HL-60/S4 (cell line): ENCODE data around the gene SMYD4.
"Not testable (repeated sequence)": the region's sequence is repeated elsewhere in the genome, so short reads cannot be mapped to it uniquely, and the experiment has no call there.

Source experiments
- in situ Hi-C: fragments of 300-500 bp; cut with MboI; formaldehyde crosslinking; loops from 2 replicates; pipeline ENCODE4 v1.14.3; 2022; ENCODE audit warnings: low sequenced_read_pairs

SMYD4 gene

GRCh38 chr17:1829592-1830257 is at the start of gene SMYD4, which contains the start of gene RPA1:
TSS of gene SMYD4 (minus strand) at chr17:1829902. CDS start at chr17:1827994, 1,908 bp downstream.
TSS of gene RPA1 (plus strand) at chr17:1830005. CDS start at chr17:1830094, 89 bp downstream.
- in situ Hi-C loops = no loop called here

GRCh38 chr17:1878419-1879121 is 48.9 kb upstream of the SMYD4 start:
- in situ Hi-C loops = no loop called here

GRCh38 chr17:1875597-1875996 is 45.9 kb upstream of the SMYD4 start:
- in situ Hi-C loops = no loop called here

- in situ Hi-C loops = no loop called here
Measured at GRCh38 chr17:1873418-1873817, 43.7 kb upstream of the SMYD4 start.

- in situ Hi-C loops = no loop called here
Measured at GRCh38 chr17:1872976-1873375, 43.3 kb upstream of the SMYD4 start.

- in situ Hi-C loops = no loop called here
Measured at GRCh38 chr17:1872254-1872653, 42.6 kb upstream of the SMYD4 start.

GRCh38 chr17:1871756-1872155 is 42.1 kb upstream of the SMYD4 start:
- in situ Hi-C loops = no loop called here

GRCh38 chr17:1870592-1870991 is 40.9 kb upstream of the SMYD4 start:
- in situ Hi-C loops = no loop called here

GRCh38 chr17:1868090-1868489 is 38.4 kb upstream of the SMYD4 start:
- in situ Hi-C loops = no loop called here

- in situ Hi-C loops = no loop called here
Measured at GRCh38 chr17:1867307-1867706, 37.6 kb upstream of the SMYD4 start.

- in situ Hi-C loops = no loop called here
Measured at GRCh38 chr17:1865252-1866037, 35.7 kb upstream of the SMYD4 start.

- in situ Hi-C loops = no loop called here
Measured at GRCh38 chr17:1861391-1862010, 31.8 kb upstream of the SMYD4 start.

GRCh38 chr17:1860978-1861377 is 31.3 kb upstream of the SMYD4 start:
- in situ Hi-C loops = no loop called here

GRCh38 chr17:1856462-1856861 is 26.8 kb upstream of the SMYD4 start:
- in situ Hi-C loops = not testable (repeated sequence)

- in situ Hi-C loops = no loop called here
Measured at GRCh38 chr17:1853698-1854097, 24.0 kb upstream of the SMYD4 start.

- in situ Hi-C loops = no loop called here
Measured at GRCh38 chr17:1852327-1852726, 22.6 kb upstream of the SMYD4 start.

GRCh38 chr17:1847191-1847590 is 17.5 kb upstream of the SMYD4 start:
- in situ Hi-C loops = no loop called here

- in situ Hi-C loops = no loop called here
Measured at GRCh38 chr17:1843947-1844346, 14.2 kb upstream of the SMYD4 start.

- in situ Hi-C loops = no loop called here
Measured at GRCh38 chr17:1839516-1839915, 9.8 kb upstream of the SMYD4 start.

GRCh38 chr17:1834380-1835149 is 4.9 kb upstream of the SMYD4 start:
- in situ Hi-C loops = no loop called here
